Adrenal gland (tissue), 5 donors: ENCODE measurements around the gene LAMA2.

Experiments
- POLR2A ChIP-seq, 2 donors: fragments of 450-650 bp; IDR thresholded peaks; one replicate each; pipeline ENCODE4 v1.6.1; 2017; ENCODE audit warnings: antibody characterized with exemption in 2 of 2, mild to moderate bottlenecking in 2 of 2, moderate library complexity in 1 of 2
- TF ChIP-seq, protein P1 (sequence below), 6 experiments: fragments of 450-650 bp in 4 of 6; fragments of 200-600 bp in 2 of 6; sonication (generic) in 1 of 6; IDR thresholded peaks; 1 replicate in 5 of 6; 2 replicates in 1 of 6; pipeline versions ENCODE4 v1.5.1 to v1.8.0; 2016 to 2021; ENCODE audit warnings: antibody characterized with exemption in 6 of 6, mild to moderate bottlenecking in 2 of 6, moderate library complexity in 1 of 6
- donor health status: DM: no; HTN: no; CAD: no.

DNA sequence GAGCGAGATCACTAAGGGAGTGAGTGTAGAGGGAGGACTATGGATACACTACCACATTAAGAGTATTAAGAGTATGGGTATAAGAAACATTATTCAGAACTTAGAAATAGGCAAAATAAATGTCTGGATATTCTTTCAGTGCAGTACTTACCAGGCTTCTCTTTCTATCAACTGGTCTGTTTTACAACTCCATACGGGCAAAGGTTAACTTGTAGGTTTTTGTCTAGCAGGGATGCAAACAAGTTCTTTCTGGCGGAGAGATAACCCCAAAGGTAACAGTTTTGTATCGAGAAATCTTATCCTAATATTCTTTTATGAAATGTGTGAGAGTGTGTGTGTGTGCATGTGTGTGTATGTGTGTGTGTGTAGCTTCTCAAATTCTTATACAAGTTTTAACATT is 640.9 kb downstream of the LAMA2 start:
- TF ChIP-seq POLR2A (IDR thresholded peaks at IDR 0.05), result no peak
- TF ChIP-seq, protein P1, sequence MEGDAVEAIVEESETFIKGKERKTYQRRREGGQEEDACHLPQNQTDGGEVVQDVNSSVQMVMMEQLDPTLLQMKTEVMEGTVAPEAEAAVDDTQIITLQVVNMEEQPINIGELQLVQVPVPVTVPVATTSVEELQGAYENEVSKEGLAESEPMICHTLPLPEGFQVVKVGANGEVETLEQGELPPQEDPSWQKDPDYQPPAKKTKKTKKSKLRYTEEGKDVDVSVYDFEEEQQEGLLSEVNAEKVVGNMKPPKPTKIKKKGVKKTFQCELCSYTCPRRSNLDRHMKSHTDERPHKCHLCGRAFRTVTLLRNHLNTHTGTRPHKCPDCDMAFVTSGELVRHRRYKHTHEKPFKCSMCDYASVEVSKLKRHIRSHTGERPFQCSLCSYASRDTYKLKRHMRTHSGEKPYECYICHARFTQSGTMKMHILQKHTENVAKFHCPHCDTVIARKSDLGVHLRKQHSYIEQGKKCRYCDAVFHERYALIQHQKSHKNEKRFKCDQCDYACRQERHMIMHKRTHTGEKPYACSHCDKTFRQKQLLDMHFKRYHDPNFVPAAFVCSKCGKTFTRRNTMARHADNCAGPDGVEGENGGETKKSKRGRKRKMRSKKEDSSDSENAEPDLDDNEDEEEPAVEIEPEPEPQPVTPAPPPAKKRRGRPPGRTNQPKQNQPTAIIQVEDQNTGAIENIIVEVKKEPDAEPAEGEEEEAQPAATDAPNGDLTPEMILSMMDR (IDR thresholded peaks at IDR 0.05), result no peak
